OCI-LY7 (cell line): ENCODE data around the gene DMC1. TPM values are rescaled to one million over a fixed set of nuclear protein-coding genes. Genes with fewer than 3 reads are reported as not detected.

Source experiments
- BruUV-seq: library from RNA; stranded (reverse); fragments of 400-500 nt; replicated peaks from 2 replicates; lab custom pipeline; 2021; lab: Mats Ljungman, UMichigan
- CTCF ChIA-PET: fragments of 300-600 bp; sonication (Branson Sonifier 250); formaldehyde crosslinking; loops from one replicate; lab custom pipeline; 2022; ENCODE audit warnings: antibody characterized with exemption; ENCODE audit not compliant: unreplicated experiment; lab: Charles Lee
- POLR2A ChIA-PET: fragments of 300-600 bp; sonication (Branson Sonifier 250); formaldehyde crosslinking; loops from one replicate; lab custom pipeline; 2022; ENCODE audit warnings: antibody characterized with exemption; lab: Charles Lee
- DNase-seq: peaks from one replicate; pipeline ENCODE4 v3.0.0-alpha.2; 2015; ENCODE audit warnings: low spot score
- H2AFZ ChIP-seq: fragments of 200-600 bp; sonication (generic), shearing (Covaris generic); 2 replicates; pipeline ENCODE4 v1.6.1; 2014; ENCODE audit warnings: mild to moderate bottlenecking, antibody characterized with exemption, low read length, moderate library complexity
- H3K27ac ChIP-seq: fragments of 200-600 bp; sonication (generic); 2 replicates; pipeline ENCODE4 v1.5.1; 2014; ENCODE audit warnings: mixed run types, low read depth, mild to moderate bottlenecking, moderate library complexity, low read length, inconsistent platforms; ENCODE audit not compliant: poor library complexity, severe bottlenecking
- H3K36me3 ChIP-seq: fragments of 200-600 bp; sonication (generic); 2 replicates; pipeline ENCODE4 v1.6.1; 2014; ENCODE audit warnings: mild to moderate bottlenecking, antibody characterized with exemption, low read length, moderate library complexity, mixed read lengths; ENCODE audit not compliant: insufficient read depth
- H3K4me1 ChIP-seq: fragments of 200-600 bp; sonication (generic); 2 replicates; pipeline ENCODE4 v1.5.1; 2014; ENCODE audit warnings: mild to moderate bottlenecking, low read length; ENCODE audit not compliant: insufficient read depth, poor library complexity, severe bottlenecking
- H3K4me2 ChIP-seq: fragments of 200-600 bp; sonication (generic); 2 replicates; pipeline ENCODE4 v1.6.1; 2014; ENCODE audit warnings: mild to moderate bottlenecking, low read length
- H3K4me3 ChIP-seq: fragments of 200-600 bp; sonication (generic); 2 replicates; pipeline ENCODE4 v1.5.1; 2014; ENCODE audit warnings: mild to moderate bottlenecking, low read depth, low read length; ENCODE audit not compliant: poor library complexity, severe bottlenecking
- H3K79me2 ChIP-seq: fragments of 200-600 bp; sonication (generic); 2 replicates; pipeline ENCODE4 v1.6.1; 2016; ENCODE audit warnings: low read depth, mild to moderate bottlenecking, low read length, moderate library complexity, mixed read lengths; ENCODE audit not compliant: insufficient read depth
- H3K9me2 ChIP-seq: fragments of 200-600 bp; sonication (generic); 2 replicates; pipeline ENCODE4 v1.6.1; 2016; ENCODE audit warnings: mild to moderate bottlenecking, low read length, mixed read lengths; ENCODE audit not compliant: insufficient read depth
- H3K9me3 ChIP-seq: fragments of 200-600 bp; sonication (generic); 2 replicates; pipeline ENCODE4 v1.6.1; 2014; ENCODE audit warnings: mild to moderate bottlenecking, mixed run types, low read length, mixed read lengths
- H4K20me1 ChIP-seq: fragments of 200-600 bp; sonication (generic); 2 replicates; pipeline ENCODE4 v1.6.1; 2014; ENCODE audit warnings: mild to moderate bottlenecking, antibody characterized with exemption, low read length, moderate library complexity, mixed read lengths; ENCODE audit not compliant: insufficient read depth
- EZH2phosphoT487 ChIP-seq: fragments of 200-600 bp; sonication (generic); IDR thresholded peaks from 2 replicates; pipeline ENCODE4 v1.6.1; 2018; ENCODE audit warnings: low read depth, borderline replicate concordance, mild to moderate bottlenecking, mixed run types, antibody characterized with exemption, low read length, moderate library complexity, mixed read lengths
- intact Hi-C: fragments of 100-400 bp; cut with micrococcal nuclease; formaldehyde crosslinking; loops from one replicate; pipeline ENCODE4 v1.10.0; 2022; ENCODE audit not compliant: unreplicated experiment
- total RNA-seq, 2 experiments: library from RNA; depleted of rRNA in 1 of 2; stranded (reverse); fragments of >200 nt in 1 of 2; shearing (Covaris generic) in 1 of 2; gene quantifications; 2 replicates each; pipeline ENCODE4 v1.2.3, GENCODE V29; 2014 to 2022
- TF ChIP-seq, protein P1 (sequence below): fragments of 200-600 bp; sonication (generic); conservative IDR thresholded peaks from 2 replicates; pipeline ENCODE4 v1.5.1; 2014; ENCODE audit warnings: mild to moderate bottlenecking, antibody characterized with exemption, low read length, moderate library complexity, mixed read lengths

DMC1 gene
- total RNA-seq, 2 experiments from 2014 or later: 40.6 to 44.3 TPM

DNA sequence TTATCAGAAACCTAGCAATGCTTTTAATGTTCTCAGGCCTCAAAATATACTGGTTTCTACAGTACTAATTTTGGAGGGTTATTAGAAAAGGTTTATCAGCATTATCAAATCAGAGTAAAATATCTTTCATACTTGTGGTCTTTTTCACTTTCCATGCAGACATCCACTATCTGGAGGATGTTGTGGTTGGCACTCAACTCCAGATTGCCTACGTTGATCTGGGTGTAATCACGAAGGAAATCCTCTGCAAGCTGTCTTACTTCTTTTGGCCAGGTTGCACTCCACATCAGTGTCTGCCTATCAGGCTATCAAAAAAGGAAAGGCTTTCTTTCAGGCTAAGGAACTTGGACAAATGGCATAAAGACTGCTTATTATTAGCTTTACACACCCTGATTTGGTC is 75.5 kb downstream of the DMC1 start:
- DNase-seq: no peak
- POLR2A ChIA-PET: no interaction called here
- H3K4me3 ChIP-seq: no peak overlapping the region
- TF ChIP-seq EZH2phosphoT487: no peak
- TF ChIP-seq, protein P1, sequence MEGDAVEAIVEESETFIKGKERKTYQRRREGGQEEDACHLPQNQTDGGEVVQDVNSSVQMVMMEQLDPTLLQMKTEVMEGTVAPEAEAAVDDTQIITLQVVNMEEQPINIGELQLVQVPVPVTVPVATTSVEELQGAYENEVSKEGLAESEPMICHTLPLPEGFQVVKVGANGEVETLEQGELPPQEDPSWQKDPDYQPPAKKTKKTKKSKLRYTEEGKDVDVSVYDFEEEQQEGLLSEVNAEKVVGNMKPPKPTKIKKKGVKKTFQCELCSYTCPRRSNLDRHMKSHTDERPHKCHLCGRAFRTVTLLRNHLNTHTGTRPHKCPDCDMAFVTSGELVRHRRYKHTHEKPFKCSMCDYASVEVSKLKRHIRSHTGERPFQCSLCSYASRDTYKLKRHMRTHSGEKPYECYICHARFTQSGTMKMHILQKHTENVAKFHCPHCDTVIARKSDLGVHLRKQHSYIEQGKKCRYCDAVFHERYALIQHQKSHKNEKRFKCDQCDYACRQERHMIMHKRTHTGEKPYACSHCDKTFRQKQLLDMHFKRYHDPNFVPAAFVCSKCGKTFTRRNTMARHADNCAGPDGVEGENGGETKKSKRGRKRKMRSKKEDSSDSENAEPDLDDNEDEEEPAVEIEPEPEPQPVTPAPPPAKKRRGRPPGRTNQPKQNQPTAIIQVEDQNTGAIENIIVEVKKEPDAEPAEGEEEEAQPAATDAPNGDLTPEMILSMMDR: no peak
- no peak overlapping the region for H3K4me2 ChIP-seq
- no peak overlapping the region for H2AFZ ChIP-seq
- no peaks in the 10 kb centered on the region for H3K9me3 ChIP-seq
- intact Hi-C loops: no loop called here
- H3K4me1 ChIP-seq: no peaks in the 10 kb centered on the region
- CTCF ChIA-PET: no interaction called here
- H3K9me2 ChIP-seq: no peaks in the 10 kb centered on the region
- H3K27ac ChIP-seq: no peak overlapping the region
- H3K79me2 ChIP-seq: peaks cover 30% of the 10 kb centered on the region; the same call in 1 of the 2 replicates
- no TSS peak for BruUV-seq
- peaks cover 15% of the 10 kb centered on the region for H4K20me1 ChIP-seq
- H3K36me3 ChIP-seq: peaks cover 100% of the 10 kb centered on the region

GRCh38 chr22:38491707-38492348 is 78.2 kb downstream of the DMC1 start:
- no peak overlapping the region for H3K27ac ChIP-seq
- no peak overlapping the region for H3K4me3 ChIP-seq
- no peak overlapping the region for H2AFZ ChIP-seq
- POLR2A ChIA-PET: interaction anchor here (0.5 to 0.9 kb wide), 2 partner anchors 12 to 136 kb away, joined by 3 read pairs; no protein-coding TSS in a partner anchor
- peaks cover 9% of the 10 kb centered on the region; the same call in 1 of the 2 replicates for H3K79me2 ChIP-seq
- no peak overlapping the region for H3K4me2 ChIP-seq
- TF ChIP-seq, protein P1: no peak
- TF ChIP-seq EZH2phosphoT487: no peak
- CTCF ChIA-PET: no interaction called here
- no peak for DNase-seq
- no peaks in the 10 kb centered on the region for H3K9me2 ChIP-seq
- H3K9me3 ChIP-seq: no peaks in the 10 kb centered on the region
- intact Hi-C loops: no loop called here
- H3K36me3 ChIP-seq: peaks cover 99% of the 10 kb centered on the region
- H4K20me1 ChIP-seq: peaks cover 9% of the 10 kb centered on the region; the same call in 1 of the 2 replicates
- H3K4me1 ChIP-seq: no peaks in the 10 kb centered on the region
- BruUV-seq: no TSS peak

DNA sequence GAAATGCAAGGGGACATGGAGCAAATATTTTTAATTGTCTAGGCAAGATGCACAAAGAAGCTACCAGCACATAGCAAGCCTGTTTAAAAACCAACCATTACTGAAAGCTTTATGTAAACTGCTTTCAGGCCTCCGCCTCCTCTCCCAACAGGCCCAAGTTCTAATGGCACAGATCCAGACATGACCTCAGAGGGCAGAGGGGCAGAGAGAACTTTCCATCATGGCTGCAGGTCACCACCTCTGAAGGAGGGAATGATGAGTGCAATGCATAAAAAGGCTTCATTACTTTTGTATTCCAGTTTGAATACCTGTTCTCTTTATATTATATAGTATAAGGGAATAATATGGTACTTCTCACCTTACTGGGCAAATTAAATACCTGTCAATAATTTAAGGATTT is 79.1 kb downstream of the DMC1 start:
- H3K36me3 ChIP-seq: peaks cover 99% of the 10 kb centered on the region
- no peak overlapping the region for H3K4me2 ChIP-seq
- H3K27ac ChIP-seq: no peak overlapping the region
- H3K4me1 ChIP-seq: no peaks in the 10 kb centered on the region
- no peak overlapping the region for H2AFZ ChIP-seq
- CTCF ChIA-PET: no interaction called here
- no peak for TF ChIP-seq EZH2phosphoT487
- TF ChIP-seq, protein P1: no peak
- POLR2A ChIA-PET: no interaction called here
- peaks cover 5% of the 10 kb centered on the region; the same call in 1 of the 2 replicates for H3K79me2 ChIP-seq
- no peaks in the 10 kb centered on the region for H3K9me2 ChIP-seq
- no peak overlapping the region for H3K4me3 ChIP-seq
- DNase-seq: no peak
- H4K20me1 ChIP-seq: peaks cover 9% of the 10 kb centered on the region; the same call in 1 of the 2 replicates
- intact Hi-C loops: no loop called here
- no peaks in the 10 kb centered on the region for H3K9me3 ChIP-seq
- BruUV-seq: no TSS peak
